Esophagus squamous epithelium (tissue), 5 donors: Measurements from ENCODE around the gene GGACT. TPM values are rescaled to one million over a fixed set of nuclear protein-coding genes. Genes with fewer than 3 reads are reported as not detected.

ENCODE experiments used
- DNase-seq: peaks from one replicate; lab custom pipeline; 2025; lab: John Stamatoyannopoulos, UW
- H3K27ac ChIP-seq, 4 donors: fragments of 200-600 bp; sonication (generic); one replicate each; pipeline ENCODE4 v1.5.1; 2016 to 2019; ENCODE audit warnings: mild to moderate bottlenecking in 1 of 4
- H3K27me3 ChIP-seq, 4 donors: fragments of 200-600 bp; sonication (generic); 1 replicate in 3 of 4; 2 replicates in 1 of 4; pipeline versions ENCODE4 v1.5.1 to v1.6.0; 2017 to 2021; ENCODE audit warnings: antibody characterized with exemption in 1 of 4
- H3K36me3 ChIP-seq, 3 donors: fragments of 200-600 bp; sonication (generic); one replicate each; pipeline ENCODE4 v1.5.1; 2016 to 2019
- H3K4me1 ChIP-seq, 3 donors: fragments of 200-600 bp; sonication (generic); one replicate each; pipeline ENCODE4 v1.5.1; 2017 to 2019
- H3K4me3 ChIP-seq, 4 donors: fragments of 200-600 bp; sonication (generic); 1 replicate in 3 of 4; 2 replicates in 1 of 4; pipeline ENCODE4 v1.5.1; 2016 to 2019; ENCODE audit warnings: mild to moderate bottlenecking in 2 of 4, moderate library complexity in 1 of 4
- H3K9me3 ChIP-seq, 3 donors: fragments of 200-600 bp; sonication (generic); one replicate each; pipeline ENCODE4 v1.5.1; 2016 to 2019
- CTCF ChIP-seq, 6 experiments: fragments of 450-650 bp in 4 of 6; fragments of 200-600 bp in 2 of 6; sonication (generic) in 2 of 6; IDR thresholded peaks; one replicate each; pipeline ENCODE4 v1.5.1; 2016 to 2019; ENCODE audit warnings: antibody characterized with exemption in 6 of 6, mild to moderate bottlenecking in 4 of 6, moderate library complexity in 4 of 6
- POLR2A ChIP-seq, 4 donors: fragments of 450-650 bp; IDR thresholded peaks; one replicate each; pipeline ENCODE4 v1.6.1; 2017; ENCODE audit warnings: antibody characterized with exemption in 4 of 4, mild to moderate bottlenecking in 4 of 4, moderate library complexity in 3 of 4
- WGBS, 2 donors: methylation state at CpG; one replicate each; pipeline ENCODE4 v1.1.5; 2018; 5-methylcytosine and 5-hydroxymethylcytosine counted together
- intact Hi-C: fragments of 100-400 bp; cut with DNase I; formaldehyde crosslinking; loops from one replicate; pipeline ENCODE4 v1.15.0; 2022
- total RNA-seq, 4 donors: library from RNA; depleted of rRNA; stranded (reverse); fragments of >200 nt; gene quantifications; one replicate each; pipeline ENCODE4 v1.1.0, GENCODE V29; 2016
- donor health status: DM: yes; HTN: yes; CAD: no.

Gene GGACT
- total RNA-seq, 4 donors from 2014 or later: 0.75 to 5.1 (median 2.0) TPM

GRCh38 chr13:100532836-100533435 lies 55.7 kb downstream of the GGACT start:
- intact Hi-C loops: no loop called here
- no peak overlapping the region for H3K4me3 ChIP-seq
- WGBS, 2 donors: 95 to 98% methylated on average over 10 to 11 of the region's 14 CpGs
- H3K4me1 ChIP-seq: peaks cover 0 to 9% (median 0%) of the 10 kb centered on the region in 3 donors
- peaks cover 0 to 52% (median 0%) of the 10 kb centered on the region in 3 donors for H3K36me3 ChIP-seq
- DNase-seq: no peak
- no peaks in the 10 kb centered on the region for H3K27me3 ChIP-seq
- no peaks in the 10 kb centered on the region for H3K9me3 ChIP-seq
- no peak overlapping the region for H3K27ac ChIP-seq
- TF ChIP-seq POLR2A (IDR thresholded peaks at IDR 0.05) (no peak), CTCF (IDR thresholded peaks at IDR 0.05) (no peak)

GRCh38 chr13:100532090-100532766 lies 56.4 kb downstream of the GGACT start:
- no peak for DNase-seq
- intact Hi-C loops: no loop called here
- H3K4me1 ChIP-seq: peaks cover 0 to 9% (median 0%) of the 10 kb centered on the region in 3 donors

GRCh38 chr13:100530671-100531213 lies 57.8 kb downstream of the GGACT start:
- WGBS, 2 donors: 65 to 69% methylated on average over 5 to 7 of the region's 11 CpGs

More at GRCh38 chr13:100532090-100532766, 56.4 kb downstream of the GGACT start:
- Histone ChIP-seq H3K4me3 (no peak overlapping the region), H3K9me3 (no peaks in the 10 kb centered on the region), H3K36me3 (peaks cover 0 to 59% (median 0%) of the 10 kb centered on the region in 3 donors), H3K27me3 (no peaks in the 10 kb centered on the region), H3K27ac (no peak overlapping the region)
- TF ChIP-seq CTCF (IDR thresholded peaks at IDR 0.05) (no peak), POLR2A (IDR thresholded peaks at IDR 0.05) (no peak)
- 97 to 99% methylated on average over 5 to 19 of the region's 60 CpGs for WGBS, 2 donors

DNA sequence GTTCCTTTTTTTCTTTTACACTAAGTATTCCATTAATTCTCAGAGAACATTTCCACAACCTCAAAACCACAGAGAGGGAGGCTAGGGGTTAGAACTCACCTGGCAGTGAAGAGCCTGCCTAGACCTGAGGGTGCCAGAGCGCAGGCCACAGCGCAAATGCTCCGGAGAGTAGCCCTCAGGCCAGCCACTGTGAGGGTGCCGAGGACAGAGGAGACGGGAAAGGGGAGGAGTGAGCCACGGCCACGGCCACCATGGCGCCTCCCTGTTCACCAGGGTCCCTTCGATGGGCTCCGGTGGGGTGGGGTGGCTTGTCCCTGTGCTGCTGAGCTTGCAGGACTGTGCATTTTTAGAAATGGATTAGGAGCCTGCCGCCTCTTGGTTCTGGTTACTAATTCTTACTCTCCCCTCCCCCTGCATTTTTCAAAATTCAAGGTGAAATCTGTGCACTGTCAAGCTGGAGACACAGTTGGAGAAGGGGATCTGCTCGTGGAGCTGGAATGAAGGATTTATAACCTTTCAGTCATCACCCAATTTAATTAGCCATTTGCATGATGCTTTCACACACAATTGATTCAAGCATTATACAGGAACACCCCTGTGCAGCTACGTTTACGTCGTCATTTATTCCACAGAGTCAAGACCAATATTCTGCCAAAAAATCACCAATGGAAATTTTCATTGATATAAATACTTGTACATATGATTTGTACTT lies 58.8 kb downstream of the GGACT start:
- Histone ChIP-seq H3K36me3 (peaks cover 0 to 75% (median 0%) of the 10 kb centered on the region in 3 donors), H3K27ac (peak overlapping the region in 1 of 4 donors; percentile 29), H3K9me3 (no peaks in the 10 kb centered on the region), H3K4me3 (no peak overlapping the region), H3K27me3 (no peaks in the 10 kb centered on the region), H3K4me1 (peaks cover 0 to 9% (median 0%) of the 10 kb centered on the region in 3 donors)
- intact Hi-C loops: no loop called here
- TF ChIP-seq CTCF (IDR thresholded peaks at IDR 0.05) (no peak), POLR2A (IDR thresholded peaks at IDR 0.05) (no peak)
- WGBS, 2 donors: 92 to 94% methylated on average over 11 to 14 of the region's 15 CpGs
- no peak for DNase-seq

More at GRCh38 chr13:100530671-100531213, 57.8 kb downstream of the GGACT start:
- intact Hi-C loops: no loop called here
- no peak for DNase-seq
- no peak overlapping the region for H3K4me3 ChIP-seq
- peak overlapping the region in 3 of 4 donors; percentile 29 to 59 (median 58) for H3K27ac ChIP-seq
- H3K4me1 ChIP-seq: peaks cover 0 to 9% (median 0%) of the 10 kb centered on the region in 3 donors
- no peaks in the 10 kb centered on the region for H3K27me3 ChIP-seq
- peaks cover 0 to 74% (median 0%) of the 10 kb centered on the region in 3 donors for H3K36me3 ChIP-seq
- no peak for TF ChIP-seq CTCF (IDR thresholded peaks at IDR 0.05)
- TF ChIP-seq POLR2A (IDR thresholded peaks at IDR 0.05): no peak
- no peaks in the 10 kb centered on the region for H3K9me3 ChIP-seq
